HG03442 (cell line): ENCODE data around the gene CACNB1.
"Not testable (repeated sequence)": the region's sequence is repeated elsewhere in the genome, so short reads cannot be mapped to it uniquely, and the experiment has no call there.

ENCODE experiments used
- ATAC-seq: cut with Tn5 transposase; IDR thresholded peaks from one replicate; pipeline ENCODE4 v1.9.1; 2021; ENCODE audit warnings: mild to moderate bottlenecking, moderate library complexity; ENCODE audit not compliant: unreplicated experiment

Gene CACNB1

DNA sequence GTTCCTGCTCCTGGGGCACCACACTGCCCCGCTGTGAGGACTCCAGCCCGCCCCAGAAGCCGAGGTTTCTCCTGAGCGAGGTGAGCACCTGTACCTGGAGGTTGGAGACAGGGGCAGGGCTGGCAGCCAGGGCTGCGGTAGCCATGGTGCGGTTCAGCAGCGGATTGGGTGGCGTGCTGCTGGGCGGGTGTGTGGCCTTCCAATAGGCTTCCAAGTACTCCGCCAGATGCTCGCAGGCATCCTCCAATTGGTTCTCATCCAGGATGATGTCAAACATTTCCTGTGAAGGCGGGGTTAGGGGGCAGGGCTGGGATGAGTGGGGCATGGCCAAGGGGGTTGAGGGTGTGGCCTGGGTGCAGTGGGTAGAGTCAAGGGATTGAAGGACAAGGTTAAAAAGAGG is 20.2 kb downstream of the CACNB1 start:
- no peak for ATAC-seq

DNA sequence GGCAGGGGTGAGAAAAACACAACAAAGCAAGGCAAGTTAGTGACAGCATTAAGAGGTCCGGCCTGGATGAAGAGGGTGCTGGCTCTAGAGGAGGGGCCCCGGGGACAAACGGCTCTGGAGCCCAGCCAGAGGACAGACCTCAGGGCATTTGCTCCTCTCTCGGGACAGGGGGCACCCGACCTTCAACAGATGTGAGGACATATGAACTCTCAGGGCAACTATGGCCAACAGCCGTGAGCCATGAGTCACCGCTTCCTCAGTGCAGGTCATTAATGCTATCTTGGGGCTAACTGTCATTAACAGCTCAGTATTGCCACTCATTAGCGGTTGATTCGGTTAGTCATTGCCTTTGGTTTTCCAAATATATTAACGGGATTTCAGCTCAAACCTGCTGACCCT is 21.8 kb downstream of the CACNB1 start:
- ATAC-seq: no peak

GRCh38 chr17:39174920-39175694 is 22.4 kb downstream of the CACNB1 start:
- no peak for ATAC-seq

DNA sequence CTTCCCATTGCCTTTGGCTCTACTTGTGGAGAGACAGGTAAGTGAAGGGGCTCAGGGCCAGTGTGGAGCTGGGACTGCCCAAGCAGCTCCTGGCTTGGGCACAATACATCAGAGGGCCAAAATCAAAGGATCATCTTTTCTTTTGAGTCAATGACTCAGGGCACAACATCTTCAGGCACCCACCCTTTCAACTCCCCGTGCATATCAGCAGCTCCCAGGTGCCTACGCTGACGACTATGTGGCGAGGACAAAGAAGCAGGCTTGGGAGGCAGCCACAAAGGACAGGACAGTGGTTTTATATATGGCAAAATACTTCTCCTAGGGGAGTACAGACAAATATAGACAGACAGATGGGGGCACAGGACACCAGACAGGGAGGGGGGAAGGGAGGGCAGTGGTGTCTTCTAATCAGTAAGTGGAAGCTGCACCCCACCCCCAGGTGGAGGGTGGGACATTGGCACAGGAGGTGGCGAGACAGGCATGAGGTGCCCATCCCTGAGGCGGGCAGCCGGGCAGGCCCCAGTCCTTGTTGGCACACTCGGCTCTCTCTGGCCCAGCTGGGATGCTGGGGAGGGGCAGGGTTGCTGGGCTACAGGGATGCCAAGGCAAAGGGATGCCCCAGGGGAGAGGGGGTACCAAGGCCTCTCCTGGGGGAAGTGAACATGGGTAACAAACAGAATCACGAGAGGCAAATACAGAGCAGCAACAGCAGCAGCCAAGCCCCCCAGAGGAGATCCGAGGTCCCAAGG is 23.8 kb downstream of the CACNB1 start:
- ATAC-seq: no peak

GRCh38 chr17:39173080-39173479 is 24.4 kb downstream of the CACNB1 start:
- ATAC-seq: no peak

DNA sequence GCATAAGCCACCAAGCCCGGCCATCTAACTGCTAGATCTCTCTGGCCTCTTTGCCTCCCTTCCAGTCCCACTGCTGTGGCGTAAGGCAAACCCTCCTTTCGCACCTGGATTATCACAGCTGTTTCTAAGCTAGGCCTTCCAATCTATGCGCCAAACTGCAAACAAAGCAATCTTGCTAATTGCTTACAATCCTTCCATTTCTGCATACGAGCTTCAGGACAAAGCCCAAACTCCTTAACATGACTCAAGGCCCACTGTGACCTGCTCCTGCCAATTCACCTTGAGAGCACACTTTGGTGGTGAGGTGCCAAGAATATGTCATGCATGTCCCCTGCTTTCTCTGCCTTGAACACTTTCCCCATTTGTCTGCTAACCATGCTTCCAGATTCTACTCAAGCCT is 25.5 kb downstream of the CACNB1 start:
- ATAC-seq: no peak

DNA sequence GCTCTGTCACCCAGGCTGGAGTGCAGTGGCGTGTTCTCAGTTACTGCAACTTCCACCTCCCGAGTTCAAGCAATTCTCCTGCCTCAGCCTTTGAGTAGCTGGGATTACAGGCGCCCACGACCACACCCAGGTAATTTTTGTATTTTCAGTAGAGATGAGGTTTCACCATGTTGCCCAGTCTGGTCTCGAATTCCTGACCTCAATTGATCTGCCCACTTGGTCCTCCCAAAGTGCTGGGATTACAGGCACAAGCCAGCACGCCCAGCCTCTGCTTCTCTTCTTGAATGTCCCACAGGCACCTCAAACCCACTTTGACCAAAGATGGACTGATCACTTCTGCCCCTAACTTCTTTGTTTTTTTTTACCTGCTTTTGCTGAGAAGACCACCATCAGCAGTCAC is 26.9 kb downstream of the CACNB1 start:
- ATAC-seq: no peak

GRCh38 chr17:39170109-39170508 is 27.4 kb downstream of the CACNB1 start:
- ATAC-seq: no peak

- no peak for ATAC-seq
Measured at GRCh38 chr17:39169518-39169917, 28.0 kb downstream of the CACNB1 start.

GRCh38 chr17:39169101-39169500 is 28.4 kb downstream of the CACNB1 start:
- ATAC-seq: no peak

- not testable (repeated sequence) for ATAC-seq
Measured at GRCh38 chr17:39168503-39168902, 29.0 kb downstream of the CACNB1 start.

DNA sequence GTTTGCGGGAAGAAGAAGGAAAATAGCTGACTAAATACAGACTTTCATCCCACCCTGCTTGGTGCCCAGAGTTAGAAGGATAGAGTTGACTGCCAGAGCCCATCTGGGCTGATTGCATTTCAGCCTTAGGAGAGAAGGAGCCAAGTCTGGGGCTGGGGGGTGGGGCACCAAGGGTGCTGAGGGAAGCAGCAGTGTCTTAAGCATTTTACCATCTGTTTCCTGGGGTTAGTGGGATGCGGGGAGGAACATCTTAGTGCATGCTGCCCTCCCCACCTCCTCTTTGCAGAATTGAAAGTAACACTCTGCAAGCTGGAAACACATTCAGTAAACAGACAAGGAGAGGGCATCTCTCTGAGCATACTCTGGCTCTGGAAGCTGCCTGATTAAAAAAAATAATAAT is 30.0 kb downstream of the CACNB1 start:
- ATAC-seq: no peak

DNA sequence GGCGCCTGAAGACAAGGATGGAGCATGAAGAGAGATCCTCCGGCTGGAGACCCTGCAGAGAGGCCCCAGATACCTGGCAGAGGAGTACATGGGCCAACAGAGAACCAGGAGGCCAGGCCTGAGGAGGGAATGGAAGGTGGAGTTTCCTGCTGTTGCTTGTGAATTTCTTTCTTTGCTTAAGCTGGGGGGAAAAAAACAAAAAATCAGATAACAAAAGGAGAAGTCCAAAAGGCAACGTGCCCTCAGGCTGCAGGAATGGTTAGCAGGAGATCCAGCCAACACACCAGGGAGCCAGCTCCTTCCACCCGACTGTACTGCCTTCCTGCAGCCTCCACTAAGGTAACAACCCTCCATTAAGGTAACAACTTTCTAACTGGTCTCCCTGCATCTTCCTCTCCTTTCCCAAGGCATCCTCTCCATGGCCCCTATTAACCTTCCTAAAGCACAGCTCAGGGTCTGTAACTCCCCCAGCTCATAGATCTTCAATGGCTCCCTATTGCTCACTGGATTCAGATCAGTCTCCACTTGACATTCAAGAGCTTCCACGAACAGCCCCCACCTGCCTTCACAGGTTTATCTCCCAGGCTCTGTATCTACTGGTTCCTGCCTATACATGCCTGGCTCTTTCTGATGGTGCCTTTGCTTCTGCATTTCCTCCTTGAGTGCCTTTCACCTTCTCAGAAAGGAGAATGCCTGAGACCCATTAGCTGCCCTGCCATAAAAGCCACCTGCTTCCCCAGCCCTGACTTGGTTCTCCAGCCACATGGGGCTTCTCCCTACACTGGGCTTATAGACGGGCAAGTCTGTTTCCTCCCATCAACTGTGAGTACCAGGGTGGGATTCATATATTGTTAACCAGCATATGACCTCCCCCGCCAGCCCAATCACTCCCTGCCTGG is 30.8 kb downstream of the CACNB1 start:
- no peak for ATAC-seq

DNA sequence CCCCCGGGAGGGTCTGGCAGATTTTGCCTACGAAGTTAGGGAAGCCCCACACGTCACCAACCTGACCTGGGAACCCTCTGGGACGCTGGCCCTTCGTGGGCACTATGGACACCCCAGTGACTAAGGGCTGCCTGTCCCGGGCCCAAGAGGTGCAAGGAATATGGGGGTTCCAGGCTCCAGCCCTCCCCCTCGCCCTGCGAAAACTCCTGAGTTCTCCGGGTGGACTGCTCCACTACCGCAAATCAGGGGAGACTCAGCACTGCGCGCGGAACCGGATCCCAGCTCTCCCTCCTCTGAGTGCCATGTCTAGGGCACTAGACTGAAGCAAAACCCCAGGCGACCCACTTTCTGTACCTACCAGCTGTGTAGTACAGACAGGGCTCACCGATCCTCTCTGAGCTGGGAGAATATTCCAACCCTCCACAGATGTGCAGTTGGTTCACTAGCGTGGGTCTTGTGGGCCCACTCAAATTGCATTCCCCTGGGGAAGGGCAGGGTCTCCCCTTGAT is 31.6 kb downstream of the CACNB1 start, which contains the start of gene ARL5C:
TSS of gene ARL5C (minus strand) at position 321 of the 509 bp plus-strand sequence. CDS start 401 bp downstream, outside the sequence.
- ATAC-seq: no peak

DNA sequence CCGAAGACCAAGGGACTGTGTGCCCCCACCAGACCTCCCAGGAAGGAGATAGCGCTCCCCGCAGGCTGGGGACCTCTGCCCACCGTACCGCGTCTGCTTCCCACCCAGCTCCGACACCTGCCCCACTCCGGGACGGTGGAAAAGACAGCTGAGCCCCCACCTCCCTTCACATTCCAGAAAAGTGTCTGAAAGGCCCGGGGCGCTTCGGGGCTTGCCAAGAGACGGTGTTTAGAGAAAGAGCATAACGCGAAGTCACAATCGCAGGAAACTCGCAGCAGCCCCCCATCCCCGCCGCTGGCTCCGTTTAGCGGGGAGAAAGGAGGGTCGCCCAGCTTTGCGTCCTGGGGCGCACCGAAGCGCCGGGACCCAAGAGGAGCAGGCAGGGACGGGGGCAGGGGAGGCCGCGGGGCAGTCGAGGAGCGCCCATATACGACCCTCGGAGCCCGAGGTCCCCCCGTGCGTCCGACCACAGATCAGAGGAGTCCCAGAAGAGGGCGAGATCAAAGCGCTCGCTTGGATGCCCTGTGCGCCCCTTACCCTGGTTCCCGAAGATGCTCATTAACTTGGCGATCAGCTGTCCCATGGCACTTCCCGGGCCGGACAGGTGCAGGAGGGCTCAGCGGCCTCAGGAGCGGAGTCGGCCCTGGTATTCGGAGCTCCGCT is 32.2 kb downstream of the CACNB1 start:
- ATAC-seq: no peak

- ATAC-seq: peak; percentile 69
Measured at GRCh38 chr17:39164675-39165143, 32.8 kb downstream of the CACNB1 start.

DNA sequence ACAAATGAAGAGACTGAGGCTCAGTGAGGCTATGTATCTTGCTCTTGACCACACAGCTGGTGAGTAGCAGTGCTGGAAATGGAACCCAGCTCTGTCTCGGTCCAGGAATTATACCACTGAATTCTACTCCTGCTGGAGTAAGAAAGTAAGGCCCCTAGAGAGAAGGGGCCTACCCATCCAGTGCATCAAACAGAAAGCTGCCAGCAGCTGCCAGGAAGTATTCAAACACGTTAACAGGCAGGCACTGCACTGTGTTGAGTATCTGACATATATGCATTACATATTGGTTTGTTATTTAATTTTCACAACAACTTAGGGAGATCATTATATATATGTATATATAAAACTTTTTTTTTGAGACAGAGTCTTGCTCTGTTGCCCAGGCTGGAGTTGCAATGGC is 35.5 kb downstream of the CACNB1 start:
- no peak for ATAC-seq

- ATAC-seq: no peak
Measured at GRCh38 chr17:39158623-39159022, 38.8 kb downstream of the CACNB1 start.

DNA sequence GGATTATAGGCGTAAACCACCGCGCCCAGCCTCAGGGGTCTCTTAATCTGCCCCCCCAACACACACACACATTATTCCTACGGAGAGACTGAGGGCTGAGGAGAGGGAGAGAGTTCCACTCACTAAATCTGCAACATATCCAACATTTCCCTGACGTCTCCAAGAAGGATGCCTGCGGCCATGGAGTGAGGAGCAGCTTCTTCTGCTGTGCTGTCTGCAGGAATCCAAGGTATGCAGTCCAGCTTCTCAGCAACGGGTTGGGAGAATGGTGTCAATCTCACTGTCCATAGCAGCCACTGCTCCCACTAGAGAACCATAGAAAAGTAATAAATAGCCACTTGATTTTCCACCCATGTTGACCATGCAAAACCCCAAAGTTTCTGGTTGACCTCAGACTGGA is 41.0 kb downstream of the CACNB1 start:
- ATAC-seq: no peak

- no peak for ATAC-seq
Measured at GRCh38 chr17:39155654-39156053, 41.8 kb downstream of the CACNB1 start.
